Activated CD8-positive, alpha-beta memory T cell treated with anti-CD3 and anti-CD28 coated beads for 48 hours (primary cell): ENCODE measurements around the gene CA12.
"Not testable (repeated sequence)": the region's sequence is repeated elsewhere in the genome, so short reads cannot be mapped to it uniquely, and the experiment has no call there.

Experiments used
- DNase-seq, 3 experiments: peaks; one replicate each; pipeline ENCODE4 v3.0.0-alpha.2; 2020; ENCODE audit warnings: low read depth in 2 of 3, low spot score in 2 of 3

CA12 gene

GRCh38 chr15:63339006-63339766 is 42.5 kb downstream of the CA12 start:
- no peak for DNase-seq

- no peak for DNase-seq
Measured at GRCh38 chr15:63338170-63338569, 43.5 kb downstream of the CA12 start.

- DNase-seq, result no peak
Measured at GRCh38 chr15:63337046-63337445, 44.6 kb downstream of the CA12 start.

GRCh38 chr15:63335543-63336240 is 46.0 kb downstream of the CA12 start:
- DNase-seq, result no peak

- no peak for DNase-seq
Measured at GRCh38 chr15:63334821-63335220, 46.8 kb downstream of the CA12 start.

- no peak for DNase-seq
Measured at GRCh38 chr15:63332367-63333124, 49.1 kb downstream of the CA12 start.

- no peak for DNase-seq
Measured at GRCh38 chr15:63331456-63331855, 50.2 kb downstream of the CA12 start.

- DNase-seq, result no peak
Measured at GRCh38 chr15:63330926-63331325, 50.7 kb downstream of the CA12 start.

- no peak for DNase-seq
Measured at GRCh38 chr15:63329567-63330350, 51.9 kb downstream of the CA12 start.

GRCh38 chr15:63327648-63328421 is 53.8 kb downstream of the CA12 start:
- DNase-seq, result no peak

- no peak for DNase-seq
Measured at GRCh38 chr15:63324770-63325169, 56.9 kb downstream of the CA12 start.

GRCh38 chr15:63323798-63324563 is 57.7 kb downstream of the CA12 start:
- no peak for DNase-seq

GRCh38 chr15:63322541-63322940 is 59.1 kb downstream of the CA12 start:
- DNase-seq, result no peak

GRCh38 chr15:63321462-63321861 is 60.2 kb downstream of the CA12 start:
- DNase-seq, result no peak

- not testable (repeated sequence) for DNase-seq
Measured at GRCh38 chr15:63320981-63321380, 60.7 kb downstream of the CA12 start.

- DNase-seq, result not testable (repeated sequence)
Measured at GRCh38 chr15:63320446-63320845, 61.2 kb downstream of the CA12 start.

GRCh38 chr15:63319065-63319464 is 62.6 kb downstream of the CA12 start:
- no peak for DNase-seq

GRCh38 chr15:63318344-63318743 is 63.3 kb downstream of the CA12 start:
- no peak for DNase-seq

GRCh38 chr15:63314409-63314808 is 67.2 kb downstream of the CA12 start:
- DNase-seq, result no peak

GRCh38 chr15:63313825-63314224 is 67.8 kb downstream of the CA12 start:
- no peak for DNase-seq
